Stimulated activated CD8-positive, alpha-beta memory T cell treated with anti-CD3 and anti-CD28 coated beads, Interleukin-4, amount 100 ng/mL, for 4 hours (primary cell): Measurements from ENCODE around the gene LRRC63.

Experiments used
- DNase-seq, 2 donors: peaks; one replicate each; pipeline ENCODE4 v3.0.0-alpha.2; 2020; ENCODE audit warnings: low read depth in 2 of 2, low spot score in 1 of 2

Gene LRRC63

GRCh38 chr13:46307554-46307953, 95.8 kb downstream of the LRRC63 start:
- DNase-seq, result no peak

DNA sequence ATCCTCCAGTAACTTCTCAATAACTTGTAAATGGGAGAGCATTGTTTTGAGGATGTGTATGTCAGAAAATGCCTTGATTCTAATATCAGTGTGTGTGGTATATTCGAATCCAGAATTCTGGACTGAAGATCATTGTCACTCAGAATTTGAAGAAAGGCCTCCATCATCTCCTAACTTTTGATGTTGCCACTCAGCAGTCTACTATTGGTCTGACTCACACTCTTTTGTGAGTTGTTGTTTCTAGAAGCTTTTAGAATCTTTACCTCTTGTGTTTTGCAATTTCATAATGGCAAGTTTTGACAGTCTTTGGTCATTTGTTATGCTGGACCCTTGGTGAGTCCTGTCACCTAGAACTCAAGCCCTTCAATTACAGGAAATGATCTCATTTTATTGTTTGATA, 98.3 kb downstream of the LRRC63 start:
- DNase-seq, result no peak

DNA sequence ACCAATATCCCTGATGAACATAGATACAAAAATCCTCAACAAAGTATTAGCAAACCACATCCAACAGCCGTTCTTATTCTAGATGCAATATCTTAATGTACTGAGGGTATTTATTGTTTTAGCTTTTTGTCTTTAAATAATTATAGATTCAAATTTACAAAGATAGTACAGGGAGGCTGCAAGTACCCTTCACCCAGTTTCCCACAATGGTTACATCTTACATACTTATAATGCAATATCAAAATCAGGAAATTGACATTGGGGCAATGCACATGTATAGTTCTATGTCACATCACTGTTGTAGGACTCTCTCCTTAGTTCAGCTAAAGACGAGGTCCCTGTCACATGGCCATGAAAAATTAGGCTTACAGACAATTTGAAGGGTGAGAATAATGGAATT, 99.5 kb downstream of the LRRC63 start:
- DNase-seq, result no peak

DNA sequence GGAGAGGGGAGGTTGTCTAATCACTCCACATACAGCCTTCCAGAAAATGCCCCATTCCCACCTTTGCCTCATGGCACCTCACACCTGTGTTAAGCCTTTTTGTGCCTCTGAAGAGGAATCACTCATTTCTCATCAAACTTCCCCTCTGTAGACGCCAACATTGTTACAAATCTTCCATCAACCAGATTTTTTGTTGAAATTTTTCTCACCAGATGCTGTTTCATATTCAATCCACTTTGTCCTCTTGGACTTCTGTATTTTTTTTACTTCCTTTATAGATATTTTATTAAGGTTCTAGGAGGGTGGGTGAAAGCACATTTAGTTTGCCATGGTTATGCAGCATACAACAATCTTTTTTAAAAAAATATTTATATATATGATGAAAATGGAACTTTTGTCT, 101.3 kb downstream of the LRRC63 start:
- DNase-seq, result no peak

DNA sequence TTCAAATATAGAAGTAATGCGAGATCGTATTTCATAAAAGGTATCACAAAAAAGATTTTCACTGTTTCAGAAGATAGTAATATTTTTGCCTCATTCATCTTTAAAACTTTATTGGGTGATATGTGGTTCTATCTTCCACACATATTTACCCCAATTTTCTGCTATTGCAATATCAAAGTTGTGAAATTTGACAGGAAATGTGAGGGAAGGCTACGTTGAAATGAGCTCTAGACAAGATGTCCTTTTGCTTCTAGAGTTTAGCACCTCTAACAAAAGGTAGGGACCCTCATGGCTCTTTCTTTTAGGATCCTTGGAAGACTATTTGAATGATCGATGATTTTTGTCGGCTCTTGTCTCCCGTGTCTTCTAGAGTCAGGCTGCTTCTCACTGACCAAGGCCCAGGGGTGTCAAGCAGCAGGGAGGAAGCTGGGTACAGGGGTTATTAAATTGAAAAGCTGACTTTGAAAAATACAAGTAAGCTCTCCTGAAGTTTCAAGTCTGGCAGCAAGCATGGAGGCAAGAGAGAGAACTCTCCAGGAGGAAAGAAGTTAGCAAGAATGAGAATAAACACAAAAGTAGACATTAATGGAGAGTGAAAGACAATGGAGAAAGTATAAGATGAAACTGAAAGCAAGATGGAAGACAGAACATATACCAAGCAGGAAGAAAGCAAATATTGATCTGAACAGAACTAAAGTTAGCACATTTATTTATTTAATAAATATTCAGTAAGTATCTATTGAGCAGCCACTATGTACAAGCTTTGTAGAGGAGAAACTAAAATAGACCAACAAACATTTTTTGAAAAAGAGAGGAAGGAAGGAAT, 101.9 kb downstream of the LRRC63 start:
- no peak for DNase-seq

- DNase-seq, result no peak
These were observed 102.9 kb downstream of the LRRC63 start for GRCh38 chr13:46314587-46314986.

DNA sequence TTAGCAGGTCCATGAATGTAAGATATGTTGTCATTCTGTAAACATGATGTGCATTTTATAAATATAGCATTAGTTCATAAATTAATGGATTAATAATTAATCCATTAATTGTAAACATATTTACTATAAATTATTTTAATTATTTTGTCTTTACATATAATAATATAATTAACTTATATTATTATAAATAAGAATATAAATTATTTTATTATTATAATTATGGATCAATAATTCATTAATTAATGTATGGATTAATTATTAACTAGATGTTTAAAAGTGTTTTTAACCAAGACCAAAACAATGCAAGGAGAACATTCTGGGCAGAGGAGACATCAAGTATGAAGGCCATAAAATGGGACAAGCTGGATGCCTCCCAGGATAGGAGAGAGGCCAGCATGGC, 103.3 kb downstream of the LRRC63 start:
- no peak for DNase-seq

DNA sequence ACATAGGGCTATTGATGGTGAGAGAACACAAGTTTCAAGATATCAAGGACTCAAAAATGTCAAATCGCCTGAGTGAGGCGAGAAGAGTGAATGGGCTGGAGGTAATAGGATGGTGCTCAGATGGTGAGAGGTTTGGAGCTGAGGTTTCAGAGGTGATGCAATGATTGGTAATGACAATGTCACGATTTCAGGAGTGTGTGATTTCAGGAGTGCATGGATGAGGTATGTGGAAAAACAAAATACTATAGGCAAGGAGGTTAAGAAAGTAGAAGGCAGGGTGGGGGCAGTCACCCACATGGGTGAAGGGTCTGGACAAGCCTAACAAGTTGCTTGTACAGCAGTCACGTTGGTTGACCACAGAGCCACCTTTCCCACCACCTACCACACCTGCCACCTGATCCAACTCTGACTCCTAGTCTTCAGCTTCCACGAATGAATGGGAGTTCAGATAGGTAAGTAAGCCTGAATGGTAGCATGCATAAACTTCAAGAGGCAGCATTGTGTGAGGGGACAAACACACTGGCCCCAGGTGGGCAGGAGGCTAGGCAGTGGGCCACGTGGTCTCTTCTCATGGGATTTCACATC, 103.9 kb downstream of the LRRC63 start:
- no peak for DNase-seq

GRCh38 chr13:46317120-46317519, 105.4 kb downstream of the LRRC63 start:
- DNase-seq, result no peak

- DNase-seq, result no peak
These were observed 107.3 kb downstream of the LRRC63 start for GRCh38 chr13:46318986-46319385.

DNA sequence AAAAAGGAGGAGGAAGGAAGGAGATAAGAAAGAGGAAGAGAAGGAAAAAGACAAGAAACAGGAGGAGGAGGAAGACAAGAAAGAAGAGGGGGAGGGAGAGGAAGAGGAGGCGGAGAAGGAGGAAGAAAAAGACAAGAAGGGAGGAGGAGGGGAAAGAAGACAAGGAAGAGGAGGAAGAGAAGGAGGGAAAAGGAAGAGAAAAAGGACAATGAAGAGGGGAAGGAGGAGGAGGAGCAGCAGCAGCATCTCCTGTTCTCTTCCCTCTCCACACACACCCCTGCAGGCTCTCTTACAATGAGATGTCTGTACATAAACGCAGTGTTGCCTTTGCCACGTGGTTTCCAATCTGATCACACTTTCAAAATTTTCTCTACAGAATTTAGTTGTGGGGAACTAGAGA, 108.7 kb downstream of the LRRC63 start:
- DNase-seq, result no peak

DNA sequence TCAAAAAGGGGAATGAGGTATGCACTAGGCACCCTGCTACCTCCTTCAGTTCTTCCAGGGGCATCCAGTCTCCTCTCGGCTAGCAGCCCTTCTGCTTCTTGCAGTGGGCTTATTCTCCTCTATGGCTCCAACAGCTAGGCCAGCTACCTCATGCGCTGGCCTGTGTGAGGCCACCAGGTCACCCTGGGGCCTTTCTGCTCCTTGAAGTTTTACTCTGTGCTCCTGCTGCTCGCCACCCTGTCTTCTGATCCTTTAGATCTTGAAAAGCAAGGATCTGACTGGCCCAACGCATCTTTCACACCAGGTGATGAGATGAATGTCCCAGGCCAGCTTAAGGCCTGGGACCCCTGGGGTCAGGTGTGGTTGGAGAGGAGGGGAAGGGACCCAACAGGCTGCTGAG, 109.1 kb downstream of the LRRC63 start:
- no peak for DNase-seq

DNA sequence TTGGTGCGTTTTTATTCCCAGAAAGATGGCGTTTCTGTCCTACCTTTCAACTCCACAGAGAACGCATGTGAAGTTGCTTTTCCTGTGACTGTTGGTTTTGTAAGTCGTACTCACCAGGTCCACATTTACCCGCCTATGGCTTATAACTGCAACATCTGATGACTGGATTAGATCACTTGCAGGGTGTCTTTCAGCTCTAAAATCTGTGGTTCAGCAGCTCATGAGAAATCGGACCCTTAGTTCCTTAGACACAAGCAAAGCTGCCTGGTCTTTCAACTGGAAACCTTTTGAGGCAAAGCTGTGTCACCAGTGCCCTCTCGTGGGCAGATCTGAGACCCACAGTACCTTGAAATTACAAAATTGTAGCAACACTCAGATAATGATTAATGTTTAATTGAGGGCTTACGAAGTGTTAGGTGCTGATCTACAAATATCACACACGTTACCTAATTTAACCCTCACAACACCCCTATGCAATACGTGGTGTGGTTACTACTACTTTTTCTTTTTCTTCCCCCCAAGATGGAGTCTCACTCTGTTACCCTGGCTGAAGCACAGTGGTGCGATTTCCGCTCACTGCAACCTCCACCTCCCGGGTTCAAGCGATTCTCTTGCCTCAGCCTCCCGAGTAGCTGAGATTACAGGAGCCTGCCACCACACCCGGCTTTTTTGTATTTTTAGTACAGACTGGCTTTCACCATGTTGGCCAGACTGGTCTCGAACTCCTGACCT, 109.9 kb downstream of the LRRC63 start:
- DNase-seq, result peak; percentile 38 to 48

DNA sequence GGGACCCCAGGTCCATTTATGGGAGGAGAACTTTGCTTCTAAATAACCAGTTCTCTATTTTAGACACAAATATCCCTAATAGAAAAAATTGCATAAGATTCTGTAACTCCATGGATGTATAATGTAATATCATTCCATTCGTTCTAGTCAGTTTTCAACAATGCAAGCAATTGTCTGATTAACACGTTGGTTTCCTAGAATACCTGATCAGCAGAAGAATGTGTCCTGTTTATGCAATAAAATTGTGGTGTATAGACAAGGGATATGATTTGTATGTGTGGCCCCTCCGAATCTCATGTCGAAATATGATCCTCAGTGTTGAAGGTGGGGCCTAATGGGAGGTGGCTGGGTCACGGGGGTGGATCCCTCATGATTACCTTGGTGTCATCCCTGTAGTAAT, 113.2 kb downstream of the LRRC63 start:
- DNase-seq, result no peak
